HG03097 (cell line): Measurements from ENCODE around the gene AKT1.
A peak's percentile ranks its signal among the peaks of the same experiment; 100 is the strongest.

ENCODE experiments used
- ATAC-seq: cut with Tn5 transposase; IDR thresholded peaks from one replicate; pipeline ENCODE4 v1.9.1; 2021; ENCODE audit not compliant: unreplicated experiment, low FRiP score

Gene AKT1

DNA sequence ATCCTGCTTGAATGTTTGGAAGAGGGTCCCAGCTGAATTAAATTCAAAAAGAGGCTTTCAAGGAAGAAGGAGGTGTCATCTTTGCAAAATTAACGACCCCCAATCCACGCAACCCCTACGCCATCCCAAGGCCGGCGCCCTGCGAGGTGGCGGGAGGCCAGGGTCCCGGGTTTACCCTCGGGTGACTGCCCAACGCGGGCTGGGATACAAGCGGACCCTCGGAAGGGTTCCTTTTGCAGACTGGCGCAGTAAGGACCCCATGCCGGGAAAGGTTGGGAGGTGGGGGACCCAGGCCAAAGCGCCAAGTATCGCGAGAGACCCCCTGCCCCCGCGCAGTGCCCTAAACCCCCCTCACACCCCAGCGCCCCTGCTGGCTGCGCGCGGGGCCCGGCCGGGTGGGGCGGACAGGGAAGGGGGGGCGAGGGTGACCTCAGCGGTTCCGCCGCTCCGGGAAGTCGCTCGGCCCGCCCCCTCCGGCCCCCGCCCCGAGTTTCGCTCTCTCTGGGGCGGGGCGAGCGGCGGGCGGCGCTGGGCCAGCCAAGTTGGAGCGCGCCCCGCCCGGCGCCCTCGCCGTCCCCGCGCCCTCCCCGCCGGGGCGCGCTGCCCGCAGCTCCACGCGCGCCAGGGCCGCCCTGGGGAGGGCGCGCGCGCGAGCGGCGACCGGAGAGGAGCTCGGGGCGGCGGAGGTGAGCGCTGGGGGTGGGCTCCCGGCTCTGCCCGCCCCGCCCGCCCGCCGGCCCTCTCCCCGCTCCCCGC is 4.6 kb upstream of the AKT1 start:
- no peak for ATAC-seq

DNA sequence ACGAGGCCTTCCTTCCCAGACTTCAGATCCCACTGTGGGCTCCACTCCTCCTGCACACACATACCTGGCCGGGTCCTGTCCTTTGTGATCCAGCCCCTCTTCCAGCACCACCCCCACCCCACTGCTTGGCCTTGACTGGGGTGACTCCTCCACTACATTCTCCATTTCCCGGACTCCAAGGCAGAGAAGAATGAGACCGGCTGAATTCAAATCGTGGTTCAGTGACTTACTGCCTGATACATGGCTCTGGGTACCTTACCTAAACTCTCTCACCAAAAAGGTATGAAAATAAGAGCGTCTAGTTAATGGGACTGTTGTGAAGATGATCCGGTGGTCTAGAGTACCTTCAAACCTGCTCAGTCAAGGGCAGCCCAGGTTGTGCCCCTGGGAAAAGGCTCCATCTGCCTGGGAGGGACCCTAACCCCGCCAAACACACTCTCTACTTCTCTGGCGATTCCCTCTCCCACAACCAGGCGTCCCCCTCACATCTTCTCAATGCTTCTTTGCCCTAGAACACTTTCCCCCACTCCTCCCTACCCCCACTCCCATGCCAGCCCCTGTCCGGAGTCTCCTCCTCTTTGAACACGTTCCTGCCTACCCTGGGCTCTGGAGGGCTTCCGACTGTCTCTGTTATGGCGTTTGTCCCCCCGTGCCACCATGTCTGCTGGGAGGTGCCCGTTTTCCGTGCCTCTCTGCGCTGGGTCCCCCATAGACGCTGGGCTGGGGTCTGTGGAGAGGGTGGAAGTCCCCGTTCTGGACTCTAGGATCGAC is 3.9 kb upstream of the AKT1 start:
- ATAC-seq = no peak

DNA sequence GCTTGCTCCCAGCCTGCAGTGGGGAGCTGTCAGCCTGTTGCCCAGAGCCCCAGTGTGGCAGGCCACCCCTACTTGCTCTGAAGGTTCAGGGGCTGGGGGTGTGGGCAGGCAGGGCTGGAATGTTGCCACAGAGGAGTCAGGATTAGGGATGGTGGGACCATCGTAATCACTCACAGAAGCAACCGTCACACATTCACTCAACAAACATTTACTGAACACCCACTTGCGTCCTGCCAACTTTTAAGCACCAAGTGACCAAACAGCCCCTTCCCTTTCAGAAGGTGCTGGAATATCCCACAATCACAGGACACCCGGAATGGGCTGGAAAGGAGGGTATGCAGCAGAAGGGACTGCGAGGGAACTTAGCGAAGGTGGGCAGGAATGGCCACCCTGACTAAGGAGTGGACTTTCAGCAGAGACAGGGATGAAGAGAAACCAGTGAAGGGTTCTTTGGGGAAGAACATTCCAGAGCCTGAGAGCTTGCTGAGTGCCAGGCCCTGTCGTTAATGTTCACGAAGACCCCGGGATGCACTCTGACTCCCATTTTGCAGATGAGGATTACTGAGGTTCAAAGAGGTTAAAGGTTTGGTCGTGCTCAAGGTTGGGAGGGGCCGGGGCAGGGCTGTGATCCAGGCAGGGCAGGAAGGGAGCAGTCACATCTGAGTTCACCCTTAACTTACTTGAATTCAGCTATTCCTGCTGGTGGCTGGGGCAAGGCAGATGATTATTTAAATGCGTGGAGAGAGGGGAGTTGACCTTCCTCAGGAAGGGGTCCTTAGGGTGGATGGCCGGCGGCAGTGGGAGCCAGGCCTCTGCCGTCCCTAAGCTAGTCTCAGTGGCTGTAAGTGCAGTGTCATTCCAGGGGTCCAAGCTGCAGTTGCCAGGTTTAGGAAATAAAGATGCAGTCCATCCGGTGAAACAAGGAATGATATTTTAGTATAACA is 3.0 kb upstream of the AKT1 start:
- no peak for ATAC-seq

DNA sequence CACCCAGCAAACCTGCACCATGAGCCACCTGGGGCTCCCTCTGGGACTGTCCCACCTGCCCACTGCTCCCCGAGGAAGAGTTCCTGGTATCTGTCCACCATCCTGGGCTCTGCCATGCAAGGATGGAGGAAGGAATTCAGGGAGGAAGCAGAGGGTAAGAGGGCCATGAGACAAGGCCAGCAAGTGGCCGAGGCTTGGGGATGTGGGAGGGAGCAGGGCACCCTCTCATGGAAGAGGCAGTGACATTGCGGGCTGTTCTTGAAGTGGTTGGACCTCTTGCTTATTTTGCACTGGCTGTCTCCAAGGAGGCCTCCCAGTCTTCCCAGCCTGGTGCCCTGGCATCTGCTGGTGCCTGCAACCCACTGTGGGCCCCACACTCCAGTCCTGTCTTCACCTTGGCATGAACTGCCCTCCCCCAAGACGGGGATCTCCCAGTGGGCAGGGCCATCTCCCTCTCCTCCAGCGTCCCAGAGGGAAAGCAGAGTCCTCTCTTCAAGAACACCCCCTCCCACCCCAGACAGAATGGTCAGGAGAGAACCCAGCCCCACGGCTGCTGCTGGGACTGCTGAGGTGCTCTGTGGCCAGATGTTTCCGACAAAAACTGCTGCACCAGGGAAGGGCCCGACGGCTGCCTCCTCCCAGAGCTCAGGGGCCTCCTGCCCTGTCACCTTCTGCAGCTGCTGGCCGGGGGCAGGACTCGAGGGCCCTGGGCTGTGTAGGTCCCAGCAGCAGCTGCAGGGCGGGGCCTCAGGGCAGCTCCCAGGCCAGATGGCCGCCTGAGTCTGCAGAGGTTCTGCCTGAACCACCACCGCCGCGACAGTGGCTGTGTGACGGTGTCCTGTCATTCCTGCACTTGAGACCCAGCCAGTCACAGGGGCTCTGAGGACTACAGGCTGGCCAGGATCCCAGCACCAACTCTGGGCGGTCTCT is 1.8 kb upstream of the AKT1 start:
- no peak for ATAC-seq

DNA sequence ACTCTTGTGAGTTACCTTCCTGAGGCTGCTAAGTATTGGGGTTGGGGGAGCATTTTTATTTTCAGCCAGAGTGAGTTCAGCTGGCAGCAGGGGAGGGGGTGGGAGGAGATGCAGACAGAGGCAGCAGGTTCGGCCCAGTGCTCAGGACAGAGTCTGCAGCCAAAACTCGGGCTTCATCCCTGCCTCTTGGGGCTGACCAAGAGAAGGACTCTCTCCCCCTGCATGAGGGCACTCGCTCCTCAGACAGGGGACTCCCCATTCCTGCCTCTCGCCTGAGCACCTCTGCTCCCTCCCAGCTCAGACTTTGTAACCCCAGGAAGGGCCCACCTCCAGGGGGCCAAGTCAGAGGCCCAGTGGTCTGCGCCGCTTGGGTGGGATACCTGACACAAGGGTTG is 1.1 kb upstream of the AKT1 start:
- no peak for ATAC-seq

DNA sequence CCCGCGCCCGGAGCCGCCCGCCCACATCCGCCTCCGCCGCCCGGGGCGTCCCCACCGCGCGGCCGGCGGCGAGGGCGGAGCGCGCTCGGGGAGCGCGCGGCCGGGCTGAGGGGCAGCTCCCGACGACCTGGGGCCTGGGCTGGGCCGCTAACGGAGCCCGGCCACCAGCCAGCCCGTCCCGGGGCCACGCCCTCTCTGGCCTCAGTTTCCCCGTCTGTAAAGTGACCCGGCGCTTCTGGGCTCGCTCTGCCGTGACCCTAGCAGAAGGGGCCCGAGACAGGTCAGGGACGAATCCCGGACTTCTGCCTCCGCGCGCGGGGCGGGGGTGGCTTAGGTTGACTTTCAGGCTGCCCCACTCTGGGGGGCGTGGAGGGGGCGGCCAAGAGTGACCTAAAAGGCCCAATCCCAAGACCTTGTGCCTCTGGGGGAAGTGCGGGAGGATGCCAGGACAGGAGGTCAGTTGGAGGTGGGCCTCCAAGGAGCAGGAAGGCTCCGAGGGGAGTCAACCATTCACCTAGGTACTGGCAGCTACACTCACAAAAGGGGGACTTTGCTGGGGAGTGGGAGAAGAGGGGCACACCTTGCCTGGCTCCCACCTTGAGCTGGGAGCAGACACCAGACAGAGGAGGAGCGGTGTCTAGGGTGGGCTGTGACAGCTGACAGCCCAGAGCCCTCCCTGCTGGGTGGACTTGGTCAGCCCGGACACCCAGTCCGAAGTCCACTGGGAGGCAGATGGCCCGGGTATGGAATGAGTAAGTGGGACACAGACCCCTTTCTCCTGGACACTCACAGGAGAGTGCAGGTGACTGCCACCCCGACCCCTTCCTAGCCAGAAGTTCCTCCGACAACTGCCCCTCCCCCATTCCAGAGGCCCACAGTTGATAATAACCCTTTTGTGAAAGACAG is 486 bp upstream of the AKT1 start:
- peak; percentile 16 for ATAC-seq

DNA sequence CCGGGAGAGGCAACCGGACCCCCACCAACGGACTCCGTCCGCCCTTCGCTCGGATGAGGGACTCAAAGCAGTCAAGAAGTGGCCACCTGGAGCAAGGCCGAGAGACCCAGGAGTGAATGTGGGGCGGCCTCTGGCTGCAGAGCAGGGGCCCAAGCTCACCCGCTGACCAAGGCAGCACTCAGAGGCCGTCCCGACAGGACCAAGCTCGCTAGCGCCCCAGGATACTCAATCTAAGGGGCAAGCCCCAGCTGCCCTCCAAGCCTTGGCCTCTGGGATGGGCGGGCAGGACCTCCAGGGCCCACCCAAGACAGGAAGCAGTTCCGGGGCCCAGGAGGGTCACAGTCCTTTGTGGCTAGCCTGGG is 936 bp downstream of the AKT1 start:
- no peak for ATAC-seq

DNA sequence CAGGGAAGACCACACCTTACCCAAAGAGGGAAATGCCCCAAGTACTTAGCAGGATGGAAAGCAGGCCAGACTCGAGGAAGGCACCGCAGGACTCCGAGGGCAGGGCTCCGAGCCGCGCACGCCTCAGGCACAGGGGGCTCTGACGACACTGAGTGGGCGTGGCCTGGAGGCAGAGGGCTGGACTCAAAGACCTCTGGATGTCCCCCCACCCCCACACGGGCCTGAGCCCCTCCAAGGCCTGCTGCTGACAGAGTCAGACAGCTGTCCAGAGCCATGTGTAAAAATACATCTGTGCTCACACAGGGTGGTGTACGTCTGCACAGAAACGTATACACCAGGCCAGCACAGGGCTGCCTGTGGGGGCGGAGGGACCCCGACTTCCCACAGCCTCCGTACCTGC is 1.4 kb downstream of the AKT1 start:
- no peak for ATAC-seq

DNA sequence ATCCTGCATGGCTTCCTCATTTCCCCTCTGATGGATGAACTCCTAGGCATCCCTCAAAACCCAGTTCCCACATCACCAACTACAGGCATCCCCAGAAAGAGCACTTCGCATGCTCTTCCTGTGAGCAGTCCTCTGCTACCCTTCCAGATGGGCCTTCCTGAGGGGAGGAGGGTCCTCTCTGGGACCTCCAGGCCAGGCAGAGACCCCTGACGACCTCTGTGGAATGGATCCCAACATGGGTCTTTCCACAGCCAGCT is 1.9 kb downstream of the AKT1 start:
- no peak for ATAC-seq

DNA sequence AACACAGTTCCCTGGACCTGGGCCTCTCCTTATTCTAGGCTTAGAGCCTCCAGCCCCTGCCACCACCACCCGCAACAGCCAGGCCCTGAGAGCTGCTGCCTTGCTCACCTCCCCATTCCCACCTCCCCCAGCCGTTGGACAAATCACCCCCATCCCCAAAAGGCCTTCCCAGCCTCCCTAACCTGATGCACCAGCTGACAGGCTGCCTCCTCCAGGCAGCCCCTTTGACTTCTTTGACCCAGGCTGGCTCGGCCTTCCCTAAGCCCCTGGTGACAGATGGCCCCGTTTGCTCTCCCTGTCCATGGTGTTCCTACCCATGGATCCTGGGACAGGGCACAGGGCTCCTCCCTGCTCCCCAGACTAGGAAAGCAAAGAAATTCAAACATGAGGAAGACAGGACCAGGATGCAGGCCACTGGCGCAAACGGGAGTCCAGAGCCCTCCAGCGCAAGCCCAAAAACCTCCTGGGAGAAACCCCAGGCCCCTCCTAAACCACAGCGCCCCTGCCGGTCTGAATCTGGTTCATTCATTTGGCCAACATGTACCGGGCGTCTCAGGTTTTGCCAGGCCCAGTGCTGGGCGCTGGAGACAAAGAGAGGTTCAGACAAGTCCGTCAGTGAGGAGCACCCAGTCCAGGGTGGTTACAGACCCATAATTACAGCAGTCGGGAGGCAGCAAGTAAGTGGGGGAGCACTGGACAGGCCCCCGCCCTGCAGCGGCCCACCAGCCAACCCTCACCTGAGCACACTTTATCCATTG is 2.4 kb downstream of the AKT1 start:
- ATAC-seq = no peak

DNA sequence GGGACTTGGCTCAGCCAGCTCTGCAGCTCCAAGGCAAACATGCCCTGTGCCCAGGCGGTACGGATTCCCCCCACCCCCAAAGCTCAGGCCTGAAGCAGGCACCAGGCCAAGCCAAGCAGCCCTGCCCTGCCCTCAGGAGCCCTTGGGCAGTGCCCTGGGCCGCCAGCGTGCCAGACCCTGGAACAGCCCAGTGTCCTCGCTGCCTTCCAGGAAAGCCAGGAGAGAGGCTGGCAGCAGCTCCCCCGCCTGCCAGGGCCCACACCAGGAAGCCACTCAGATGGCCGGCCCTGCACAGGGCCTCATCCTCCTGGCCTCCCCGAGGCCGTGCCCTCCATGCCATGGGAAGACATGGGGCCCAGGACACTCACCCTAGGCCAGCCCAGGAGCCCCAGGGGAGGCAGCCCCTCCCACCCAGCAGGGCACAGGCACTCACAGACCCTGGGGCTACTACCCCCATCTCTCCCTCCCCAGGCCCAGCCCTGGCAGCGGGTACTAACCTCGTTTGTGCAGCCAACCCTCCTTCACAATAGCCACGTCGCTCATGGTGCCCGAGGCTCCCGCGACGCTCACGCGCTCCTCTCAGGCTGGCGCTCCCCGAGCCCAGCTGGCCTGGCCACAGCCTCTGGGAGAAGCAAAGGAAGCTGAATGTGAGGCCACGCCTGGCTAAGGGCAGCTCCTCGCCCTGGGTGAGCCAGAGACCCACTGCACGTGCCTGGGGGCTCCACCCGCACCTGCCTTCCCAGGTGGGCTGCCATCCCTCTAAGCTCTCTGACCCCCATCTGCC is 3.3 kb downstream of the AKT1 start:
- ATAC-seq = no peak

DNA sequence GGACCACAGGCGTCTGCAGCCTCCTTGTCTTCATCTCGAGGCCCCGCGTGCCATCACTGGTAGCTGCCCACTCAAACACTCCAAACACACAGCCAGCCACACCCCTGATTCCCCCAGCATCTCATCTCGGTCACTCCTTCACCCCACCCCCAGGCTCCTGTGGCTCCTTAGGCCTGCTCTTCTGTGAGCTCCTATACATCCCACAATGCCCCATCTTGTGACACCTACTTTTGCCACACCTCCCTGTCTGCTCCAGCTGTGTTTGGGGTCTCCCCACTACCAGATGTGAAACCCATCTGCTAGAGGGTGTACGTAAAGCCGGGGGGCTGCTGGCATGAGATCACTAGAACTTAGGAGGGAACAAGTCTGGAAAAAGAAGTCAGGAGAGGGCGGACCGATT is 4.1 kb downstream of the AKT1 start:
- ATAC-seq = no peak

DNA sequence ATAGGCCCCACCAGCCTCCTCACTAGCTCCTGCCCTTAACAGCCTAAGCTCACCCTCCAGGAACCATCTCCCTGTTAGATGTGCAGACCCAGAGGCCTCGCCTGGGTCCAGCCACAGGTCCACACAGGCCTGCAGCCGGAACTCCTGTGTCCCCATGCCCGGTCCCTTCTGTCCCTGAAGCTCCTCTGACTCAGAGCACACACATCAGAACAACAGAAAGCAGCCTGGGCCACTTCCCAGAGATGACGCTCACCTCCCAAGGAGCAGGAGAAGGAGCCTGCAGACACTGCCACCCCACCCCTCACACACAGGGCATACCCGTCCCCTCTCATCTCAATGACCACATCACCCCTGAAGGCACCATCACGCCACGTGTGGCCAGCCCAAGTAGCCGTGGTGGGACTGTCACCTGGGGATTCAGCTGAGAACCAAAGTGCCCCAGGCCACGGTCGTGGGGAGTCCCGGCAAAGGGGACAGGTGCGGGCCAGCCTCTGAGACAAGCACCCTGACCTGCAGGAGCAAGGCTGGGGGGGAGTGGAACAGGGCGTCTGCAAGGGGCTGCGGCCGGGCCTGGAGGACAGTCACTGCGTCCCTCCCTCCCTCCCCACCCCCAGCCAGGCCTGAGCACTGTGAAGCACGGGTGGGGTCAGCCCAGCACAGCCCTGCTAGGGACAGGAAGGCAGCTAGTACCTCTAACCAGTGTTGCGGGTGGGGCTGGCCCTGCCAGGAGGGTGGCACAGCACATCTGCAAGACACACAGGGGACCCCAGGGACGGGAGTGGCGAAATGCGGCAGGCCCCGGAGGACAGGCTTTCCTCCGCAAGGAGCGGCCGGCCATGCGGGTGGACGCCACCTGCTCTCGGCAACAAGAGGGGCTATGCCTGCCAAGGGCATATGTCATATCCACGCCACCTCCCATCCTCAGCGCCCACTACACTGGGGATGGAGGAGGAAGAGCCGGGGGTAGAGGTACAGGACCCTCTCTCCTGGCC is 5.5 kb downstream of the AKT1 start:
- no peak for ATAC-seq

DNA sequence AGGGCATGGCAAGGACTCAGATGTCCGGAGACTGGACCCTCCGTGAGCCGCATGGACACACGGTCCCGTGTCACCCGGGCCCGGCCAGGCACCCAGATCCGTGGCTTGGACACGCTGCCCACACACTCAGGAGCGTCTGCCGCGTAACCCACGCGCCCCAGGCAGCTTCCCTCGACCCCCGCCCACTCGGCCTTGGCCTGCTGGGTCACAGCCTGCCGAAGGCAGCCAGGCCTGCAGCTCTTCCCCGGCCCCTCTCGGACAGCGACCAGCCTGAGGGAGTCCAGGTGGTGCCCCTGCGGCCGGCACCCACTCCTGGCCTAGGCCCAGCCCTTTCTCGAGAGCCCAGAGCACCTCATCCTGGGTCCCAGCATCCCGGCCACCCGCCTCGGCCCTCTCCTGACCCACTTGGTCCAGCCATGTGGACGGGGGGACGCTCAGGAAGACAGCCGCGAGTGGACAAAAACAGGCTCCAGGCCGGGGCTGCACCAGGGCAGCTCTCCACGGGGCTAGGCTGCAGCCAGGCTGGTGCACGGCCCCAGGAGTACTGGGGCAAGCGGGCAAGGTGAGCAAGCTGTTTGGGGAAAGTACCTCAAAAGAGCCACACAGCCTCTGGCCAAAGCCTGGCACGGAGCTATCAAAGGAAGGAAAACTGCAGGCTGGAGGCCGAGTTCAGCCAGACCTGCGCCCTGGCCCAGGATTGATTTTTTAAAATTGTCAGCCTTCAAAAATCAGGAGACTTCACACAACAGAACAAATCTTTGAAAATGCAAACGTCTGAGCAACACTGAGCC is 6.5 kb downstream of the AKT1 start:
- ATAC-seq = no peak

DNA sequence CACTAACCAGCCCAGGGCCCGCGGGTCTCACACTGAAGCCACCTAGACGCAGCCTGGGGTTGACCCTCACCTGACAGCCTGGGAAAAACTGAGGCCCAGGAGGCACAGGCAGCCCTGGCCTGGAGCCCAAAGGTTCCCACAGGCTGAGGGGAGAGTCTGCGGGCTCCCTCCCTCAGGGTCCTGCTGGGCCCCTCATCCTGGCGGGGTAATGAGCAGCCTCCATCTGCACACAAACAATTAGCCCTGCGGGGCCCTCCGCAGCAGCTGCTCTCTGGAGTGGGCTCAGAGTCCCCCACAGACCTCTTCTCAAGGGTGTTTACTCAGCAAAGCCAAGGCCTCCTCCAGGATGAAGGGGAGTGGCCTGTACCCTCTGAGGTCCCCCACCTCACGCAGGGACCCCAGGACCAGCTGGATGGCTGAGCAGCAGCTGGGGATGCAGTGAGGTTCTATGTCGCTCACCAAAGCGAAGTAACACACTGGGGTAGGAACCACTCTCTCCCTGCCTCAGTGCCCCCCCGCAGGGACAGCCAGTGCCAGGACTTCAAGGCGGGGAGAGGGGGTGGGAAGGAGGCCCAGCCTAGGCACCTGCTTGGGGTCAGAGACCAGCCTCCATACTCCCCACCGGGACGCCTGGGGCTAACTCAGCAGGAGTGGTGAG is 7.3 kb downstream of the AKT1 start:
- no peak for ATAC-seq

DNA sequence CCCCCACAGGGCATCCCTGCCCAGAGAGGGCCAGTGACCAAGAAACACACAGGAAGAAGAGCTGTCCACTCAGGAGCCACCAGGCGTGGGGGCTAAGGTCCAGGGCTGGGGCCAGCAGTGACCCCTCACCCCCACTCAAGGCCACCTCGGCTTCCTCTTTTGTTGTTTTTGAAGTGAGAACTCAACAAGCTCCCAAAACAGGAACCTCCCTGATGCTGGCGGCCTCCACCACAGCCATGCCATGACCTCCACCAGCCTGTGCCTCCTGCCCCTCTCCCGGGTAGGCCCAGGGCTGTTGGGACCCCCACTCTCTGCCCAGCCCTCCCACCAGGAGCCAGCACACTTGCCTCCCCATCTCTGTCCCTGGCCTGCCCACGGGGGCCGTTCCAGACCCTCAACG is 7.8 kb downstream of the AKT1 start:
- ATAC-seq = no peak
